Nephron (organoid): ENCODE data around the gene TFB2M.
A peak's percentile ranks its signal among the peaks of the same experiment; 100 is the strongest.
"Not testable (repeated sequence)": the region's sequence is repeated elsewhere in the genome, so short reads cannot be mapped to it uniquely, and the experiment has no call there.

ENCODE experiments used
- H3K27ac Mint-ChIP-seq, 3 experiments: 2 replicates each; pipeline ENCODE4 v1.8.0; 2020; ENCODE audit warnings: mixed read lengths in 3 of 3, mild to moderate bottlenecking in 2 of 3, moderate library complexity in 1 of 3
- H3K27me3 Mint-ChIP-seq: 2 replicates; pipeline ENCODE4 v1.8.0; 2021; ENCODE audit warnings: low read depth, mild to moderate bottlenecking, moderate library complexity, mixed read lengths
- H3K36me3 Mint-ChIP-seq: 2 replicates; pipeline ENCODE4 v1.8.0; 2020; ENCODE audit warnings: low read depth, mixed read lengths
- H3K4me1 Mint-ChIP-seq: 2 replicates; pipeline ENCODE4 v1.8.0; 2020; ENCODE audit warnings: mixed read lengths
- H3K4me3 Mint-ChIP-seq, 3 experiments: 2 replicates each; pipeline ENCODE4 v1.8.0; 2020; ENCODE audit warnings: mild to moderate bottlenecking in 3 of 3, mixed read lengths in 3 of 3, moderate library complexity in 2 of 3
- H3K9me3 Mint-ChIP-seq: 2 replicates; pipeline ENCODE4 v1.8.0; 2020; ENCODE audit warnings: mixed read lengths
- TF ChIP-seq, protein P1 (sequence below), 3 experiments: fragments of 200-600 bp; sonication (generic); IDR thresholded peaks; one replicate each; pipeline ENCODE4 v1.5.0; 2021; ENCODE audit warnings: antibody characterized with exemption in 3 of 3; ENCODE audit not compliant: unreplicated experiment in 3 of 3

Gene TFB2M

DNA sequence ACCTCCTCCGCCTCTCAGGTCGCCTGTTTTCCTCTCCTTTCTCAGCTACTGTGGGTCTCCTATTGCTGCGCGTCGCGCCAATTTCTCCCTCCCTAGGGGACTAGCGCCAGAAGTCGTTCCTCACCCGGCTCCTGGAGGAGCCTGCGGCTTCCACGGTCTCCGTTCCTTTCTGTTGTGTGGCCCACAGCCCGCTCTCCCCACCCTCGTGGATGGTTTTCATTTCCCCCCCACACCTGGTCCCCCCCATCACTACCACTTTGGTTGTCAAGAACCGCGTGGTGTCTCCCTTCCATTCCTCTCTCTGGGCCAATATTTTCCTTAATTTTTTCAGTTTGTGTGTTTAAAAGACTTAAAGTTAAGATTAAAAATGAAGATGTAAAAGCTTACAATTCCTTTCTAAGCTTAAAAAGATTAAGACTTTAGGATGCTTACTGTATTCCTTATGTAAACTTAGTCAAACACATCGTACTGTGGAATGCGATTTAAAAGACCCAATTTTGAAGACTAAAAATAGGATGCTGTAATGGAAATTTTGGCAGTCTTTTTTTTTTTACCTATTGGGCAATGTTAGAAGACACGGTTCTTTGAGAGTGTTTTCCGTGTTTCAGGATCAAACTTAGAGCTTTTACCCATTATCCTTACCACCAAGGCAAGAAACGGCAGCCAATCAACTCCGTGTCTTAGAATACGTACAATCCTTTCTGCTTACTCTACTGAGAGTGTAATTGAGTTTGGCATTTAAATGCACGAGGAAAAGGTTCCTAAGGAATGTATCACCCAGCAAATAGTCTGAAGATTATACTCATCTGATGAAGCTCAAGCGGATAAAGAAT lies 968 bp upstream of the TFB2M start:
- Mint-ChIP-seq H3K9me3 (no peaks in the 10 kb centered on the region), H3K27me3 (no peaks in the 10 kb centered on the region), H3K27ac (peak overlapping the region; percentile 84 to 98 (median 97)), H3K4me1 (peaks cover 25% of the 10 kb centered on the region), H3K4me3 (peak overlapping the region; percentile 99 to 100 (median 99)), H3K36me3 (no peaks in the 10 kb centered on the region)
- TF ChIP-seq, protein P1, sequence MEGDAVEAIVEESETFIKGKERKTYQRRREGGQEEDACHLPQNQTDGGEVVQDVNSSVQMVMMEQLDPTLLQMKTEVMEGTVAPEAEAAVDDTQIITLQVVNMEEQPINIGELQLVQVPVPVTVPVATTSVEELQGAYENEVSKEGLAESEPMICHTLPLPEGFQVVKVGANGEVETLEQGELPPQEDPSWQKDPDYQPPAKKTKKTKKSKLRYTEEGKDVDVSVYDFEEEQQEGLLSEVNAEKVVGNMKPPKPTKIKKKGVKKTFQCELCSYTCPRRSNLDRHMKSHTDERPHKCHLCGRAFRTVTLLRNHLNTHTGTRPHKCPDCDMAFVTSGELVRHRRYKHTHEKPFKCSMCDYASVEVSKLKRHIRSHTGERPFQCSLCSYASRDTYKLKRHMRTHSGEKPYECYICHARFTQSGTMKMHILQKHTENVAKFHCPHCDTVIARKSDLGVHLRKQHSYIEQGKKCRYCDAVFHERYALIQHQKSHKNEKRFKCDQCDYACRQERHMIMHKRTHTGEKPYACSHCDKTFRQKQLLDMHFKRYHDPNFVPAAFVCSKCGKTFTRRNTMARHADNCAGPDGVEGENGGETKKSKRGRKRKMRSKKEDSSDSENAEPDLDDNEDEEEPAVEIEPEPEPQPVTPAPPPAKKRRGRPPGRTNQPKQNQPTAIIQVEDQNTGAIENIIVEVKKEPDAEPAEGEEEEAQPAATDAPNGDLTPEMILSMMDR (IDR thresholded peaks at IDR 0.05; ENCODE audit: unreplicated experiment in 3 of 3), result no peak

DNA sequence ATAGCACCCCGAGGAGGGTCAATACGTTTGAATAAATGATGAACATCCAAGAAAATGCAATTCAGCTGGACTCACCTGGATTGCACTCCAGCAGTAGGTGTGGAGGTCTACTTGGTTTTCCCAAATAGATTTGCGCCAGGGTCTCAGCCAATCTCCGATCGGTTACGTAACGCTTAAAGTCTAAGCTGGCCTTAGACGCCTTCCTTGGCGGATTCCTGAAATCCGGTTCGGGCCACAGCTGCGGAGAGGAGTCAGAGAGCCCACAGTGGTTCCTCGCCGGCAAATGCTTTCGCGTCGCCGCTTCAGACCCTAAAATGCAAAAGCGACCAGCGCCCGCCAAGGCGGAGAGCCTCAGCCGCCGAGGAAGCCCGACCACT lies 322 bp downstream of the TFB2M start:
- peak overlapping the region; percentile 84 to 98 (median 98) for H3K27ac Mint-ChIP-seq
- H3K27me3 Mint-ChIP-seq, result no peaks in the 10 kb centered on the region
- no peaks in the 10 kb centered on the region for H3K9me3 Mint-ChIP-seq
- peak overlapping the region; percentile 99 to 100 (median 99) for H3K4me3 Mint-ChIP-seq
- TF ChIP-seq, protein P1 (IDR thresholded peaks at IDR 0.05; ENCODE audit: unreplicated experiment in 3 of 3), result no peak
- H3K4me1 Mint-ChIP-seq, result peaks cover 25% of the 10 kb centered on the region
- H3K36me3 Mint-ChIP-seq, result no peaks in the 10 kb centered on the region

DNA sequence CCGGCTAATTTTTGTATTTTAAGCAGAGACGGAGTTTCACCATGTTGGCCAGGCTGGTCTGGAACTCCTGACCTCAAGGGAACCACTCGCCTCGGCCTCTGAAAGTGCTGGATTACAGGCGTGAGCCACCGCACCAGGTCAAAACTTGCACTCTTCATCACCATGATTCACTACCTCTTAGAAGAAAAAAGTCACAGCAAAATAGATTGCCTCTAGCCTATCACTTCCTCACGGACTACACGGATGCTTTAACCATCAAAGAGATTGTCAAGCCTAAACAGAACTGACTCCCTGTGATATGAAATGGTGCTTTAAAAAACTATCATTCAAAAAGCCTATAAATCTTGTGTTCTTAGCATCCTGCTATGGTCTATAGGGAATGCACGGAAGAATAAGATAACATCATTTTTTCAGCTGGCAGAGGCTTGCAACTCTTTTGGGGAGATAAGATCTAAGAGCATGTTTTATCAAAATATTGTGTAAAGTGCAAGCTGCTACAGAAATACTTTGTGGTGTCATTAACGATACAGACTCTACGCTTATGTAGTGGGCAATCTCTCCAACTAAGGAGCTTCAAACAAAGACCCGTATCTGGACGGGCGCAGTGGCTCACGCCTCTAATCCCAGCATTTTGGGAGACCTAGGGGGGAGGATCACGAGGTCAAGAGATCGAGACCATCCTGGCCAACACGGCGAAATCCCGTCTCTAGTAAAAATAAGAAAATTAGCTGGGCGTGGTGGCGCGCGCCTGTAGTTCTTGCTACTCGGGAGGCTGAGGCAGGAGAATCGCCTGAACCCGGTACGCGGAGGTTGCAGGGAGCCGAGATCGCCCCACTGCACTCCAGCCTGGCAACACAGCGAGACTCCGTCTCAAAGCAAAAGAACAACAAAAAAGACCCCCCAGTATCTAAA lies 966 bp downstream of the TFB2M start:
- H3K4me1 Mint-ChIP-seq, result peaks cover 25% of the 10 kb centered on the region
- peaks cover 6% of the 10 kb centered on the region for H3K36me3 Mint-ChIP-seq

DNA sequence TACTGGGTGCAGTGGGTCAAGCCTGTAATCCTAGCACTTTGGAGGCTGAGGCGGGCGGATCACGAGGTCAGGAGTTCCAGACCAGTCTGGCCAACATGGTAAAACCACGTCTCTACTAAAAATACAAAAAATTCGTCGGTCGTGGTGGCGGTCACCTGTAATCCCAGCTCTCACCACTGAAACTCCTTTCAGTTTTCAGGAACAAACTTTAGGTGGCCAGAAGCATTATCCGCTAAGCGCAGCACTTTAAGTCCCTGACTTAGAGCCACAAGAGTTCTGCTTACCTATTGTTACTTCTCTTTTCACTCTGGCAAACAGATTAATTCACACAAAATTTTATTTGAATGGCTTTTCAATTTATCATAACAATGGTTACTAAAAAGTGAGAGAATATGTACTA lies 5.2 kb downstream of the TFB2M start:
- H3K9me3 Mint-ChIP-seq, H3K4me3 Mint-ChIP-seq, H3K27me3 Mint-ChIP-seq, H3K4me1 Mint-ChIP-seq: not testable (repeated sequence)
- H3K27ac Mint-ChIP-seq, result peak overlapping the region in 1 of 3 experiments; percentile 70
- H3K36me3 Mint-ChIP-seq, result peaks cover 32% of the 10 kb centered on the region

More for the DNA sequence above, 966 bp downstream of the TFB2M start:
- H3K9me3 Mint-ChIP-seq, result no peaks in the 10 kb centered on the region
- peak overlapping the region; percentile 84 to 98 (median 98) for H3K27ac Mint-ChIP-seq
- H3K4me3 Mint-ChIP-seq, result peak overlapping the region; percentile 99 to 100 (median 99)
- TF ChIP-seq, protein P1 (IDR thresholded peaks at IDR 0.05; ENCODE audit: unreplicated experiment in 3 of 3), result no peak
- H3K27me3 Mint-ChIP-seq, result no peaks in the 10 kb centered on the region

DNA sequence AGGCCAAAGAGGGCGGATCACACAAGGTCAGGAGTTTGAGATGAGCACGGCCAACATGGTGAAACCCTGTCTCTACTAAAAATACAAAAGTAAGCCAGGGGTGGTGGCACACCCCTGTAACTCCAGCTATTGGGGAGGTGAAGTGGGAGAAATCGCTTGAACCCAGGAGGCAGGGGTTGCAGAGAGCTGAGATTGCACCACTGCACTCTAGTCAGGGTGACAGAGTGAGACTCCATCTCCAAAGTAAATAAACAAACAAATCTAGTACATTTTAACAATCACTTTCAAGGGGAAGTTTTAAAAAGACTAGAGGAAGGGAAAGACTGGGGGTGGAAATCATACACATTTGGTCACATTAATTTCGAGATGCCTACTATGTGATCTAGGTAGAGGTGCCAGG lies 6.8 kb downstream of the TFB2M start:
- Mint-ChIP-seq H3K9me3 (no peaks in the 10 kb centered on the region), H3K27me3 (no peaks in the 10 kb centered on the region), H3K27ac (no peak overlapping the region), H3K4me3 (no peak overlapping the region), H3K4me1 (no peaks in the 10 kb centered on the region), H3K36me3 (peaks cover 42% of the 10 kb centered on the region)
- TF ChIP-seq, protein P1 (IDR thresholded peaks at IDR 0.05; ENCODE audit: unreplicated experiment in 3 of 3), result no peak

DNA sequence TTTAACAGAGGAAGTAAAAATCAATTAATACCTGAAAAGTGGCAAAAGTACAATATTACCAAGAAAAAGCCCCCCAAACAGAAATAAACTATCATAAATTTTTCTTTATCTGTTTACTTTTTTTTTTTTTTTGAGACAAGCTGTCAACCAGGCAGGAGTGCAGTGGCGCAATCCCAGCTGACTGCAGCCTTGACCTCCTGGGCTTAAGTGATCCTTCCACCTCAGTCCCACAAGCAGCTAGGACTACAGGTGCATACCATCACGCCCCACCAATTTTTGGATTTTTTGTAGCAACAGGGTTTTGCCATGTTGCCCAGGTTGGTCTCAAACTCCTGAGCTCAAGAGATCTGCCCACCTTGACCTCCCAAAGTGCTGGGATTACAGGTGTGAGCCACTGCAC lies 8.0 kb downstream of the TFB2M start:
- TF ChIP-seq, protein P1 (IDR thresholded peaks at IDR 0.05; ENCODE audit: unreplicated experiment in 3 of 3), result no peak
- H3K27ac Mint-ChIP-seq, result no peak overlapping the region

More for the DNA sequence above, 8.0 kb downstream of the TFB2M start:
- H3K4me1 Mint-ChIP-seq, result no peaks in the 10 kb centered on the region
- H3K27me3 Mint-ChIP-seq, result no peaks in the 10 kb centered on the region
- H3K4me3 Mint-ChIP-seq, result no peak overlapping the region
- H3K36me3 Mint-ChIP-seq, result peaks cover 52% of the 10 kb centered on the region
- H3K9me3 Mint-ChIP-seq, result no peaks in the 10 kb centered on the region
